ENCODE data around the gene PCSK5. TPM values are rescaled to one million over a fixed set of nuclear protein-coding genes. Genes with fewer than 3 reads are reported as not detected.

PCSK5 gene
- total and polyA plus RNA-seq, 2 of the 8 experiments (the other 6 are each of a cell fraction or from before 2014, with no cell fraction given): 5.5 to 10.7 TPM

- no peak overlapping the region for H3K56ac ChIP-seq (replicated peaks; ENCODE audit: insufficient read length, low read depth, low read length)
- peaks cover 0 to 3% (median 0%) of the 10 kb centered on the region in 4 experiments; a peak in 1 of 7 replicates for H3K4me1 ChIP-seq (replicated peaks in 1 of 4; ENCODE audit: control insufficient read depth in 3 of 4, insufficient read depth in 4 of 4, low read length in 3 of 4)
- H3K36me3 ChIP-seq (ENCODE audit: control insufficient read depth in 2 of 4, insufficient read depth in 4 of 4, low read length in 3 of 4): no peaks in the 10 kb centered on the region
- no peak overlapping the region for H3K4ac ChIP-seq (replicated peaks; ENCODE audit: insufficient read length, low read depth, low read length)
- no peak overlapping the region for H3K18ac ChIP-seq (ENCODE audit: extremely low read depth, low read length)
- no peaks in the 10 kb centered on the region for H4K20me1 ChIP-seq (replicated peaks in 1 of 2; ENCODE audit: control insufficient read depth in 1 of 2, insufficient read depth in 2 of 2, low read length in 2 of 2)
- no peak overlapping the region for H4K5ac ChIP-seq (ENCODE audit: insufficient read length, low read depth, low read length)
- H3K27me3 ChIP-seq (replicated peaks in 1 of 4; ENCODE audit: control insufficient read depth in 3 of 4, extremely low read depth in 1 of 4, insufficient read depth in 3 of 4, low read length in 3 of 4): no peaks in the 10 kb centered on the region
- no peak for DNase-seq (ENCODE audit: low read depth in 1 of 2, low spot score in 2 of 2)
- H3K14ac ChIP-seq (ENCODE audit: insufficient read length): no peak overlapping the region
- H3K9ac ChIP-seq (replicated peaks in 1 of 4; ENCODE audit: extremely low read depth in 1 of 4, low read depth in 3 of 4, low read length in 3 of 4): no peak overlapping the region
- H3K23ac ChIP-seq (ENCODE audit: insufficient read length): no peak overlapping the region
- no peak overlapping the region for H3K4me3 ChIP-seq (ENCODE audit: extremely low read depth in 1 of 4, insufficient read depth in 2 of 4, low read depth in 3 of 4, low read length in 4 of 4)
- no peak overlapping the region for H2AK5ac ChIP-seq (ENCODE audit: low read depth, low read length)
- 87% methylated on average over 3 of the region's 3 CpGs; no CpG with 5 or more reads in 1 of the 2 experiments for WGBS, 2 experiments (ENCODE audit: extremely low coverage in 1 of 2, insufficient coverage in 1 of 2, insufficient read length in 1 of 2, insufficient replicate concordance in 2 of 2, low coverage in 1 of 2, low lambda C conversion rate in 2 of 2, missing lambda C conversion rate in 1 of 2)
- no peaks in the 10 kb centered on the region for H3K23me2 ChIP-seq (ENCODE audit: low read depth, low read length)
- H4K91ac ChIP-seq (replicated peaks; ENCODE audit: insufficient read length, low read length): no peak overlapping the region
- H3K27ac ChIP-seq (ENCODE audit: low read depth, low read length): no peak overlapping the region
- no peak overlapping the region for H2BK20ac ChIP-seq (ENCODE audit: low read length)
- H2BK12ac ChIP-seq (ENCODE audit: low read depth, low read length): no peak overlapping the region
- no peak overlapping the region for H2AFZ ChIP-seq (ENCODE audit: low read length)
- no peak overlapping the region for H3K4me2 ChIP-seq (ENCODE audit: insufficient read depth in 1 of 2, low read depth in 2 of 2, low read length in 2 of 2)
- no peaks in the 10 kb centered on the region; a peak in 1 of 4 replicates for H3K79me2 ChIP-seq (ENCODE audit: control insufficient read depth in 1 of 2, insufficient read depth in 2 of 2, low read length in 2 of 2)
- no peaks in the 10 kb centered on the region for H3K9me3 ChIP-seq (ENCODE audit: insufficient read depth in 2 of 2, low read depth in 1 of 2, low read length in 1 of 2)
- FAIRE-seq: no peak
- H3K79me1 ChIP-seq (ENCODE audit: low read depth, low read length): no peaks in the 10 kb centered on the region; the same call in 1 of the 2 replicates
- ChIA-PET POLR2A (ENCODE audit: partially characterized antibody) (no interaction called here), CTCF (ENCODE audit: partially characterized antibody) (no interaction called here)
- no peak overlapping the region for H2BK15ac ChIP-seq (ENCODE audit: low read length)
- no peak overlapping the region for H4K8ac ChIP-seq (ENCODE audit: extremely low read depth, insufficient read depth, low read length)
- no peak overlapping the region for H2BK120ac ChIP-seq (replicated peaks; ENCODE audit: low read depth, low read length)
- H2BK5ac ChIP-seq (ENCODE audit: low read depth, low read length): no peak overlapping the region
- TF ChIP-seq YY1 (IDR thresholded peaks at IDR 0.05; ENCODE audit: low read depth, low read length): no peak
- TF ChIP-seq HDAC2 (IDR thresholded peaks at IDR 0.05; ENCODE audit: borderline replicate concordance in 1 of 2, low read depth in 2 of 2, low read length in 2 of 2): no peak
- no peak for TF ChIP-seq FOSL1 (IDR thresholded peaks at IDR 0.05; ENCODE audit: insufficient read depth, low read depth, low read length)
- no peak for TF ChIP-seq RAD21 (IDR thresholded peaks at IDR 0.05 in 1 of 2, conservative IDR thresholded peaks at IDR 0.05 in 1 of 2; ENCODE audit: low read depth in 2 of 2, low read length in 2 of 2)
- TF ChIP-seq SP2 (IDR thresholded peaks at IDR 0.05; ENCODE audit: low read length): no peak
- TF ChIP-seq SIRT6 (IDR thresholded peaks at IDR 0.05; ENCODE audit: low read length): no peak
- TF ChIP-seq JUND (IDR thresholded peaks at IDR 0.05; ENCODE audit: low read length): no peak
- no peak for TF ChIP-seq SUZ12 (IDR thresholded peaks at IDR 0.05; ENCODE audit: low read length)
- TF ChIP-seq USF2 (IDR thresholded peaks at IDR 0.05; ENCODE audit: low read length): no peak
- no peak for TF ChIP-seq POLR2A (IDR thresholded peaks at IDR 0.05; ENCODE audit: control extremely low read depth in 1 of 2, low read depth in 2 of 2, low read length in 2 of 2)
- no peak for TF ChIP-seq ATF3 (IDR thresholded peaks at IDR 0.05; ENCODE audit: insufficient read depth, low read depth, low read length)
- no peak for TF ChIP-seq KDM5A (IDR thresholded peaks at IDR 0.05; ENCODE audit: low read length)
- TF ChIP-seq NANOG (IDR thresholded peaks at IDR 0.05; ENCODE audit: insufficient read depth, low read depth, low read length, poor library complexity, severe bottlenecking): no peak
Observed at GRCh38 chr9:76007935-76008334, 117.5 kb downstream of the PCSK5 start.
